GM18870 (cell line): Measurements from ENCODE around the gene PROK2.

ENCODE experiments used
- ATAC-seq: cut with Tn5 transposase; IDR thresholded peaks from one replicate; pipeline ENCODE4 v1.9.1; 2021; ENCODE audit warnings: moderate library complexity; ENCODE audit not compliant: unreplicated experiment

Gene PROK2

GRCh38 chr3:71784914-71785531, at the start of gene PROK2:
PROK2 (minus strand) TSS chr3:71785148; CDS start chr3:71785052, 96 bp downstream.
- ATAC-seq: no peak

GRCh38 chr3:71831599-71831998, 46.7 kb upstream of the PROK2 start:
- no peak for ATAC-seq

GRCh38 chr3:71825551-71826283, 40.8 kb upstream of the PROK2 start:
- no peak for ATAC-seq

- ATAC-seq: no peak
Measured at GRCh38 chr3:71821116-71821515, 36.2 kb upstream of the PROK2 start.

GRCh38 chr3:71817262-71817661, 32.3 kb upstream of the PROK2 start:
- ATAC-seq: no peak

- ATAC-seq: no peak
Measured at GRCh38 chr3:71816767-71817156, 31.8 kb upstream of the PROK2 start.

GRCh38 chr3:71815340-71816067, 30.6 kb upstream of the PROK2 start:
- ATAC-seq: no peak

GRCh38 chr3:71813704-71814103, 28.8 kb upstream of the PROK2 start:
- no peak for ATAC-seq

- ATAC-seq: no peak
Measured at GRCh38 chr3:71813073-71813472, 28.1 kb upstream of the PROK2 start.

- no peak for ATAC-seq
Measured at GRCh38 chr3:71810056-71810455, 25.1 kb upstream of the PROK2 start.

GRCh38 chr3:71809321-71810026, 24.5 kb upstream of the PROK2 start:
- no peak for ATAC-seq

- no peak for ATAC-seq
Measured at GRCh38 chr3:71806736-71807135, 21.8 kb upstream of the PROK2 start.

- ATAC-seq: no peak
Measured at GRCh38 chr3:71805691-71806090, 20.7 kb upstream of the PROK2 start.

GRCh38 chr3:71805199-71805598, 20.3 kb upstream of the PROK2 start:
- no peak for ATAC-seq

GRCh38 chr3:71803248-71803647, 18.3 kb upstream of the PROK2 start:
- no peak for ATAC-seq

- no peak for ATAC-seq
Measured at GRCh38 chr3:71801986-71802385, 17.0 kb upstream of the PROK2 start.

- no peak for ATAC-seq
Measured at GRCh38 chr3:71800023-71800422, 15.1 kb upstream of the PROK2 start.

- ATAC-seq: no peak
Measured at GRCh38 chr3:71797455-71797854, 12.5 kb upstream of the PROK2 start.

- no peak for ATAC-seq
Measured at GRCh38 chr3:71796290-71796689, 11.3 kb upstream of the PROK2 start.

- no peak for ATAC-seq
Measured at GRCh38 chr3:71791634-71792033, 6.7 kb upstream of the PROK2 start.

GRCh38 chr3:71789922-71790321, 5.0 kb upstream of the PROK2 start:
- ATAC-seq: no peak
